ENCODE results near the gene PSEN1.

Gene PSEN1

GRCh38 chr14:73220634-73221033 lies 84.3 kb downstream of the PSEN1 start:
- DNase-seq (ENCODE audit: low read depth) = no peak

DNA sequence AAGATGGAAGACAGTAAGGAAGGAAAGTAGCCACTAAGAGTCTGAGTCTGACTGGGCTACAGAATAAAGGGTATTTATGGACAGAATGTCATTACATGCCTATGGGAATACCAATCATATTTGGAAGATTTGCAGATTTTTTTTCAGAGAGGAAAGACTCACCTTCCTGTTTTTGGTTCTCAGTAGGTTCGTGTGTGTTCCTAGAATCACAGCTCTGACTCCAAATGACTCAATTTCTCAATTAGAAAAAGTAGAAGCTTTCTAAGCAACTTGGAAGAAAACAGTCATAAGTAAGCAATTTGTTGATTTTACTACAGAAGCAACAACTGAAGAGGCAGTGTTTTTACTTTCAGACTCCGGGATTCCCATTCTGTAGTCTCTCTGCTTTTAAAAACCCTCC lies 85.6 kb downstream of the PSEN1 start:
- no peak for DNase-seq (ENCODE audit: low read depth)

- no peak for DNase-seq (ENCODE audit: low read depth)
Measured at GRCh38 chr14:73223049-73223448, 86.7 kb downstream of the PSEN1 start.

- DNase-seq (ENCODE audit: low read depth) = no peak
Measured at GRCh38 chr14:73225496-73225895, 89.2 kb downstream of the PSEN1 start.

GRCh38 chr14:73227812-73228781 lies 91.8 kb downstream of the PSEN1 start:
- DNase-seq (ENCODE audit: low read depth) = no peak

- no peak for DNase-seq (ENCODE audit: low read depth)
Measured at GRCh38 chr14:73230051-73230450, 93.7 kb downstream of the PSEN1 start.

DNA sequence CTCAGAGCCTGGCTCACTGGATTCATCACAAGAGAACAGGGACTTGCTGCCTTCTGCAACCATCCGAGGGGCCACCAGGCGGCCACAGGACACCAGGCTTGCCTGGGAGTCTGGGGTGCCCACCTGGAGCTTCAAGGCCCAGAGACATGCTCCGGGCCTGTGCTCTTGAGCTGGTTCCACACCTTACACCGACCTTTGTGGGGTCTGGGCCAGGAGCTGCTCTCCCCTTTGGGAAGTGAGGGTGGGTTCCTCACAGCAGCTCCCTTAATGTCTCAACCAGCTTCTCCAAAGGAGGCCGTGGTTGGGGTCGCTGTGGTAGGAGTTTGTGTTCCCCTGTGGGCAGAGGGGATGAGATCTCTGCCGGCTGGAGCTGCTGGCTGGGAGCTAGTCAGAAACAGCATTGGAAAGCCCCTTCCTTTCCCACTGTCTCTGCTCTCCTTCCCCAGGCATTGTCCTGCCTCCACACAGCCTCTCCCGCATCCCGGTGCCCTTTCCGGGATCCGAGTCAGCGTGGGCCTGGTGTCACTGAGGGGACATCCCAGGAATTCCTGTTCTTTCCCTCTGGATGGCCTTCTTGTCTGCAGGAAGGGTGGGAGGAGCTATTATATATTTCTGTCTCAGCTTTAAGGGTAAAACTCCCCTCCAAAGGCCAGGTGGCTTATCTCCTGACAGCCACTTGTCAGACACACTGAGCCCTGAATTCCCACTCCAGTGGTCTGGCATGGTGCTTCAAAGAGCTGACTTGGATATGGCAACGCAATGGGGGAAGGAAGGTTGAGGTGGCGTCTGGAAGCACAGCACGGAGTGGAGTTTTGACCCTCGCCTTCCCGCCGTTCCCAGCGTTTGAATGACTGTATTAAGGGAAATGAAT lies 95.9 kb downstream of the PSEN1 start:
- DNase-seq (ENCODE audit: low read depth) = no peak

DNA sequence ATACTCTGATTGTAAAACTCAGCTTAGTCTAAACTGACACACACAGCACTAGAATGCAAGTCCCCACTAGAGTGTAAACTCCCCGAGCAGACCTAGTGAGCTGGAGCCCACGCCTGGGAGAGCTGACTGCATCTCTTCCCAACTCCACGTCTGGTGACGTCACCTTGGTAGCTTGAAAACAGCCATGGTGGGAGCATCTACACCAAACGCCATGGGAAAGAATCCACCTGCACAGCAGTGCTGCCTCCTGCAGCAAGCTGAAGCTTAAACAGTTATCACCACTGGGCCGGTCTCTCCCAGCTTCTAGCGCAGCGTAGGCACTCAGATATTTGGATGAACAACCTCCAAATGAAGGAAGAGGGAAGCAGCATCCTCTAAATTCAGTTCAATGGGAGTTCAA lies 96.7 kb downstream of the PSEN1 start:
- no peak for DNase-seq (ENCODE audit: low read depth)

GRCh38 chr14:73233564-73233963 lies 97.3 kb downstream of the PSEN1 start:
- DNase-seq (ENCODE audit: low read depth) = no peak

DNA sequence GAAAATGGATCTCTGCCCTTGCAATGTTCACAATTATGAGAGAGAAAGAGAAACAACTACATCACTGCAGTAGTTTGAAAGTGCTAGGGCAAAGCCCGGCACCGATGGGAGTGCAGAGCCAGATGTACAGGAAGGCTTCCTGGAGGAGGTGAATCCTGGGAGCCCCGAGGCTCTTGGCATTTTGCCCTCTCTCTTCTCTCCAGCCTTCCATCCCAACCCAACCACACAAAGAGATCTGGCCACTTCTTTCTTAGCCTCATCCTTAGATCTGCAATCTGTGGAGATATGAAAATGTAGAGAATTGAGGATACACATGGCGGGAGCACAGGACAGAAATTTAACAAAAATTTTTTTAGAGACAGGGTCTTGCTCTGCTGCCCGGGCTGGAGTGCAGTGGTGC lies 97.7 kb downstream of the PSEN1 start:
- no peak for DNase-seq (ENCODE audit: low read depth)

GRCh38 chr14:73234586-73235394 lies 98.5 kb downstream of the PSEN1 start:
- no peak for DNase-seq (ENCODE audit: low read depth)

DNA sequence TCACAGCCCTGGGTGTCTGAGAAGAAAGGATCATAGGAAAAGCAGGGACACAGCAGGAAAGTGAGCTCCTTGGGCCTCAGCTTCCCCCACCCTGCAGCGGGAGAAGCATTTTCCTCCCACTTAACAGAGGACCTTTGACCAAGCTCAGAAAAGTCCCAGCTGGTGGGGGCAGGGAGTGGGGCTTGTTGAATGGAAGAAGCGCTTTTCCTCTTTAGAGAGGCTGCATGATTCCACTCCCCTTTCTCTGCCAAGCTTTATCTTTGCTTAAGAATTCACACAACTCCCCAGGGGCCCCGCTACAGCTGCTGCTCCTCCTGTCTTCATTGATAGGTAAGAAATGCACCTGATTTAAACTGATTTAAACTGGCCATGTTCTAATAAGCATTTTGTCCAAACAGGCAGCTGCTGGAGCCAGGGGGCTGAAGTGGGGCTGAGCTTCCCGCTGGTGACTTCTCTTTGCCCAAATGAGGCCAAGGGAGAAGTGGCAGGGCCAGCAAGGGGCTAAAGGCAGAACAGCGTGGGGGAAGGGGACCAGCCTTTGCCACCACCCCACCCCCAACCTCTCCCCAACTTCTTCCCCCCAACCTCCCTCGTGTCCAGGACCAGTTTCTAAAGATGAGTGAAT lies 99.3 kb downstream of the PSEN1 start:
- DNase-seq (ENCODE audit: low read depth) = no peak

DNA sequence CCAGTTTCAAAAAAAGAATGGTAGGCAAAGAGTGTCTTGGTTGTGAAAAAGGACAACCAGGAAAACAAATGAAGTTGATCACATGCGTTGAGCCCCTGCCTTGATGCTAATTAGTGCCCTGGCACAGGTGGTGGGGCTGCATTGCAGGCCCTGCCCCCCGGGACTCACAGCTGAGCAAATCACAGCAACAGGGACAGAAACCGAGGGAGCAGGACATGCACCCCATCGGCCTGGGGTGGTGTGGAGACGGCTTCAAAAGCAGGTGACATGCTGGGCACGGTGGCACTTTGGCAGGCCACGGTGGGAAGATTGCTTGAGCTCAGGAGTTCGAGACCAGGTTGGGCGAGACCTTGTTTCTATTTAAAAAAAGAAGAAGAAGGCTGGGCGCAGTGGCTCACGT lies 99.8 kb downstream of the PSEN1 start:
- DNase-seq (ENCODE audit: low read depth) = no peak

DNA sequence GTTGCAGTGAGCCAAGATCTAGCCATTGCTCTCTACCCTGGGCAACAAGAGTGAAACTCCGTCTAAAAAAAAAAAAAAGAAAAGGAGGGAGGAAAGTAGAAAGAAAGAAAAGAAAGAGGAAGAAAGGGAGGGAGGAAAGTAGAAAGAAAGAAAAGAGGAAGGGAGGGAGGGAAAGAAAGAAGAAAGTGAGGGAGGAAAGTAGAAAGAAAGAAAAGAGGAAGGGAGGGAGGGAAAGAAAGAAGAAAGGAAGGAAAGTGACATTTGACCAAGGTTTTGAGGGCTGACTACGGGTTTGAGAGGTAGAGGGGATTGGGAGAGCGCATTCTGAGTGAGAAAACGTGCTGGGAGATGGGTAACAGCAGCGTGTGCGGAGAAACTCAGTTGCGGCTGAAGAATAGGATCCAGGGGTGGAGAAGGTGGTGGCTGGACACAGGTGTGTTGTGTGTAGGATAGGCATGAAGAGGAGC lies 100.5 kb downstream of the PSEN1 start:
- DNase-seq (ENCODE audit: low read depth) = no peak

GRCh38 chr14:73237219-73237785 lies 101.0 kb downstream of the PSEN1 start, which contains the start of gene PAPLN:
TSS of gene PAPLN (plus strand) at chr14:73237506. CDS start at chr14:73239779, 2,273 bp downstream.
- no peak for DNase-seq (ENCODE audit: low read depth)

- no peak for DNase-seq (ENCODE audit: low read depth)
Measured at GRCh38 chr14:73237786-73238423, 101.6 kb downstream of the PSEN1 start.

GRCh38 chr14:73238424-73238852 lies 102.1 kb downstream of the PSEN1 start:
- no peak for DNase-seq (ENCODE audit: low read depth)

DNA sequence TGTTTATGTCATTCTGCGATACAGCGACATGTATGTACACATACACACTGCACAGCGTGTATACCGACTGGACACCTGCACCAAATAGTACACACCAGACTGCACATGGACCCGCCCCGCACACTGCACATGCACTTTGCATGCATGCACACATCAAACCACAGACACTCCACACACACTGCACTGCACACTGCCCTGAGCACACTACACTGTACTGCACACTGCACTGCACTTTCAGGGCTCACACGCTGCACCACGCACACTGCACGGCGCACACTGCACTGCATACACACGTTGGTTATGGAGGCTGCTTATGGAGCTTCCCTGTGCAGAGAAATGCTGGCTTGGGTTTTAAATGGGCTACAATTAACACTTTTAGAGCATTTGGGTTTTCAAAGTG lies 102.6 kb downstream of the PSEN1 start:
- no peak for DNase-seq (ENCODE audit: low read depth)

GRCh38 chr14:73239393-73240241 lies 103.3 kb downstream of the PSEN1 start:
- no peak for DNase-seq (ENCODE audit: low read depth)
